HepG2 (cell line): Measurements from ENCODE around the gene SIK3. TPM values are rescaled to one million over a fixed set of nuclear protein-coding genes. Genes with fewer than 3 reads are reported as not detected.
A peak's percentile ranks its signal among the peaks of the same experiment; 100 is the strongest.

Experiments
- AHDC1 ChIP-seq: sonication (generic); formaldehyde crosslinking; IDR thresholded peaks from 2 replicates; pipeline ENCODE4 v1.5.1; 2020; ENCODE audit warnings: mild to moderate bottlenecking, missing genetic modification reagents, borderline replicate concordance
- CAMTA2 ChIP-seq: sonication (generic); formaldehyde crosslinking; IDR thresholded peaks from 2 replicates; pipeline ENCODE4 v1.4.0; 2020; ENCODE audit warnings: mild to moderate bottlenecking, missing genetic modification reagents, borderline replicate concordance
- FOSL2 ChIP-seq: sonication (generic); formaldehyde crosslinking; IDR thresholded peaks from 2 replicates; pipeline ENCODE4 v1.4.0; 2020; ENCODE audit warnings: missing genetic modification reagents
- GTF3A ChIP-seq: sonication (generic); formaldehyde crosslinking; conservative IDR thresholded peaks from 2 replicates; pipeline ENCODE4 v1.4.0; 2020; ENCODE audit warnings: mild to moderate bottlenecking, missing genetic modification reagents
- MNT ChIP-seq: fragments of 450-650 bp; IDR thresholded peaks from 2 replicates; pipeline ENCODE4 v1.6.1; 2016
- NR2C2 ChIP-seq: sonication (generic); formaldehyde crosslinking; IDR thresholded peaks from 2 replicates; pipeline ENCODE4 v1.4.0; 2020; ENCODE audit warnings: missing genetic modification reagents, mild to moderate bottlenecking, moderate library complexity, borderline replicate concordance
- RFX5 ChIP-seq: IDR thresholded peaks from 2 replicates; pipeline ENCODE4 v1.6.1; 2011; ENCODE audit warnings: low read depth, low read length, improper control_type of control experiment
- SIX1 ChIP-seq: sonication (generic); formaldehyde crosslinking; IDR thresholded peaks from 2 replicates; pipeline ENCODE4 v1.4.0; 2020; ENCODE audit warnings: missing genetic modification reagents, borderline replicate concordance
- SMARCC2 ChIP-seq: fragments of 450-650 bp; IDR thresholded peaks from 2 replicates; pipeline ENCODE4 v1.6.1; 2017; ENCODE audit warnings: antibody characterized with exemption, mild to moderate bottlenecking
- SNAI1 ChIP-seq: sonication (generic); formaldehyde crosslinking; IDR thresholded peaks from 2 replicates; pipeline ENCODE4 v1.5.0; 2020; ENCODE audit warnings: mild to moderate bottlenecking, missing genetic modification reagents, borderline replicate concordance
- THYN1 ChIP-seq: sonication (generic); formaldehyde crosslinking; IDR thresholded peaks from 2 replicates; pipeline ENCODE4 v1.8.1; 2023; ENCODE audit warnings: low read depth, mild to moderate bottlenecking, moderate library complexity, missing genetic modification reagents, borderline replicate concordance
- ZNF138 ChIP-seq: sonication (generic); formaldehyde crosslinking; IDR thresholded peaks from 2 replicates; pipeline ENCODE4 v1.5.0; 2020; ENCODE audit warnings: mild to moderate bottlenecking, low read depth, missing genetic modification reagents
- ZNF205 ChIP-seq: IDR thresholded peaks from 2 replicates; pipeline ENCODE4 v1.6.1; 2018; ENCODE audit warnings: missing biosample characterization, missing genetic modification reagents
- ZNF3 ChIP-seq: IDR thresholded peaks from 2 replicates; pipeline ENCODE4 v1.7.0; 2017; ENCODE audit warnings: inconsistent platforms
- ZNF746 ChIP-seq: sonication (generic); formaldehyde crosslinking; IDR thresholded peaks from 2 replicates; pipeline ENCODE4 v1.8.0; 2022; ENCODE audit warnings: mild to moderate bottlenecking, missing genetic modification reagents
- ZNF792 ChIP-seq: IDR thresholded peaks from 2 replicates; pipeline ENCODE4 v1.6.1; 2016
- polyA plus RNA-seq, 8 experiments: library from polyadenylated mRNA; depleted of rRNA in 3 of 8; stranded (reverse) in 7 of 8; unstranded in 1 of 8; fragments of >200 nt; fragmentation: Illumina TruSeq in 4 of 8; extraction: Trizol in 4 of 8; gene quantifications; 2 replicates each; pipeline versions ENCODE4 v1.2.1 to v1.2.3, GENCODE V29; 2011 to 2016; ENCODE audit warnings: low read depth in 4 of 8, missing spikeins in 1 of 8, mixed read lengths in 1 of 8; ENCODE audit not compliant: insufficient read depth in 1 of 8
- total RNA-seq, 5 experiments: library from RNA; depleted of rRNA; stranded (reverse); fragments of >200 nt; fragmentation: Illumina TruSeq; extraction: Trizol; gene quantifications; 2 replicates each; pipeline ENCODE4 v1.2.3, GENCODE V29; 2016; ENCODE audit warnings: low read depth in 1 of 5
- TF ChIP-seq, protein P1 (sequence below): IDR thresholded peaks from 2 replicates; pipeline ENCODE4 v1.6.1; 2016; ENCODE audit warnings: control low read depth
- TF ChIP-seq, protein P2 (sequence below): sonication (generic); formaldehyde crosslinking; IDR thresholded peaks from 2 replicates; pipeline ENCODE4 v1.4.0; 2020; ENCODE audit warnings: missing genetic modification reagents

The SIK3 gene
- total and polyA plus RNA-seq, 2 of the 13 experiments (the other 11 are each of a cell fraction or from before 2014, with no cell fraction given) = 5.7 to 9.8 TPM

GRCh38 chr11:117095284-117096161, 2.7 kb downstream of the SIK3 start (continued):
- TF ChIP-seq FOSL2 (CRISPR knock-in tag) = peak; percentile 75
- no peak for TF ChIP-seq GTF3A (CRISPR knock-in tag)
- no peak for TF ChIP-seq CAMTA2
- TF ChIP-seq SIX1 (CRISPR knock-in tag) = no peak
- no peak for TF ChIP-seq SNAI1 (CRISPR knock-in tag)
- no peak for TF ChIP-seq NR2C2
- TF ChIP-seq MNT = peak; percentile 38; the same call in 1 of the 2 replicates
- TF ChIP-seq, protein P1, sequence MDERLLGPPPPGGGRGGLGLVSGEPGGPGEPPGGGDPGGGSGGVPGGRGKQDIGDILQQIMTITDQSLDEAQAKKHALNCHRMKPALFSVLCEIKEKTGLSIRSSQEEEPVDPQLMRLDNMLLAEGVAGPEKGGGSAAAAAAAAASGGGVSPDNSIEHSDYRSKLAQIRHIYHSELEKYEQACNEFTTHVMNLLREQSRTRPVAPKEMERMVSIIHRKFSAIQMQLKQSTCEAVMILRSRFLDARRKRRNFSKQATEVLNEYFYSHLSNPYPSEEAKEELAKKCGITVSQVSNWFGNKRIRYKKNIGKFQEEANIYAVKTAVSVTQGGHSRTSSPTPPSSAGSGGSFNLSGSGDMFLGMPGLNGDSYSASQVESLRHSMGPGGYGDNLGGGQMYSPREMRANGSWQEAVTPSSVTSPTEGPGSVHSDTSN (CRISPR knock-in tag) = no peak
- TF ChIP-seq ZNF3 (CRISPR knock-in tag) = no peak
- no peak for TF ChIP-seq RFX5
- no peak for TF ChIP-seq ZNF792 (CRISPR knock-in tag)
- TF ChIP-seq AHDC1 (CRISPR knock-in tag) = peak; percentile 38; the same call in 1 of the 2 replicates
- no peak for TF ChIP-seq THYN1 (CRISPR knock-in tag)
- TF ChIP-seq, protein P2, sequence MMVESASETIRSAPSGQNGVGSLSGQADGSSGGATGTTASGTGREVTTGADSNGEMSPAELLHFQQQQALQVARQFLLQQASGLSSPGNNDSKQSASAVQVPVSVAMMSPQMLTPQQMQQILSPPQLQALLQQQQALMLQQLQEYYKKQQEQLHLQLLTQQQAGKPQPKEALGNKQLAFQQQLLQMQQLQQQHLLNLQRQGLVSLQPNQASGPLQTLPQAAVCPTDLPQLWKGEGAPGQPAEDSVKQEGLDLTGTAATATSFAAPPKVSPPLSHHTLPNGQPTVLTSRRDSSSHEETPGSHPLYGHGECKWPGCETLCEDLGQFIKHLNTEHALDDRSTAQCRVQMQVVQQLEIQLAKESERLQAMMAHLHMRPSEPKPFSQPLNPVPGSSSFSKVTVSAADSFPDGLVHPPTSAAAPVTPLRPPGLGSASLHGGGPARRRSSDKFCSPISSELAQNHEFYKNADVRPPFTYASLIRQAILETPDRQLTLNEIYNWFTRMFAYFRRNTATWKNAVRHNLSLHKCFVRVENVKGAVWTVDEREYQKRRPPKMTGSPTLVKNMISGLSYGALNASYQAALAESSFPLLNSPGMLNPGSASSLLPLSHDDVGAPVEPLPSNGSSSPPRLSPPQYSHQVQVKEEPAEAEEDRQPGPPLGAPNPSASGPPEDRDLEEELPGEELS (CRISPR knock-in tag) = peak; percentile 96
- no peak for TF ChIP-seq ZNF746 (CRISPR knock-in tag)
- TF ChIP-seq SMARCC2 = no peak
- TF ChIP-seq ZNF138 (CRISPR knock-in tag) = no peak
- no peak for TF ChIP-seq ZNF205 (CRISPR knock-in tag)
